GM12878 (cell line): ENCODE measurements around the gene NDUFB4.

Source experiments
- CEBPB ChIP-seq, 2 experiments: fragments of 150-350 bp in 1 of 2; IDR thresholded peaks; 2 replicates each; pipeline ENCODE4 v1.6.1; 2012 to 2014; ENCODE audit warnings: low read depth in 2 of 2, low read length in 2 of 2, borderline replicate concordance in 1 of 2, inconsistent platforms in 1 of 2
- CHD1 ChIP-seq: IDR thresholded peaks from 2 replicates; pipeline ENCODE4 v1.6.1; 2012; ENCODE audit warnings: low read depth, low read length, improper control_type of control experiment
- CTCF ChIP-seq, 3 experiments: IDR thresholded peaks in 2 of 3; conservative IDR thresholded peaks in 1 of 3; 2 replicates each; pipeline ENCODE4 v1.5.1; 2011; ENCODE audit warnings: low read depth in 3 of 3, low read length in 3 of 3, mild to moderate bottlenecking in 3 of 3, control low read depth in 2 of 3, moderate library complexity in 2 of 3, inconsistent platforms in 1 of 3, mixed read lengths in 1 of 3; ENCODE audit not compliant: control insufficient read depth in 2 of 3, insufficient read depth in 1 of 3; ENCODE audit errors: extremely low read depth in 1 of 3
- ELK1 ChIP-seq: IDR thresholded peaks from 2 replicates; pipeline ENCODE4 v1.6.1; 2012; ENCODE audit warnings: low read depth, low read length, improper control_type of control experiment
- EZH2 ChIP-seq: IDR thresholded peaks from 2 replicates; pipeline ENCODE4 v1.6.1; 2012; ENCODE audit warnings: low read depth, mild to moderate bottlenecking, control low read depth, inconsistent platforms, low read length, borderline replicate concordance; ENCODE audit not compliant: control insufficient read depth
- POLR2AphosphoS5 ChIP-seq: IDR thresholded peaks from 2 replicates; pipeline ENCODE4 v1.6.1; 2011; ENCODE audit warnings: mild to moderate bottlenecking, low read length, inconsistent platforms
- RAD21 ChIP-seq: IDR thresholded peaks from 2 replicates; pipeline ENCODE4 v1.6.1; 2011; ENCODE audit warnings: mild to moderate bottlenecking, low read depth, low read length, moderate library complexity; ENCODE audit not compliant: insufficient read depth
- RAD51 ChIP-seq: fragments of 450-650 bp; IDR thresholded peaks from 2 replicates; pipeline ENCODE4 v1.6.1; 2016; ENCODE audit warnings: moderate library complexity, mild to moderate bottlenecking, inconsistent platforms
- RELA ChIP-seq: fragments of 450-650 bp; IDR thresholded peaks from 2 replicates; pipeline ENCODE4 v1.8.0; 2014; ENCODE audit warnings: borderline replicate concordance; ENCODE audit not compliant: partially characterized antibody
- RFX5 ChIP-seq: IDR thresholded peaks from 2 replicates; pipeline ENCODE4 v1.6.1; 2011; ENCODE audit warnings: low read depth, low read length, improper control_type of control experiment
- TCF3 ChIP-seq: IDR thresholded peaks from 2 replicates; pipeline ENCODE4 v1.6.1; 2012; ENCODE audit warnings: low read depth, mild to moderate bottlenecking, low read length, borderline replicate concordance; ENCODE audit not compliant: insufficient read depth
- USF1 ChIP-seq: IDR thresholded peaks from 2 replicates; pipeline ENCODE4 v1.6.1; 2011; ENCODE audit warnings: borderline replicate concordance, low read depth, mild to moderate bottlenecking, moderate library complexity, mixed read lengths, low read length; ENCODE audit not compliant: insufficient read depth; ENCODE audit errors: extremely low read length
- TF ChIP-seq, protein P1 (sequence below): fragments of 450-650 bp; conservative IDR thresholded peaks from 2 replicates; pipeline ENCODE4 v1.6.1; 2017; ENCODE audit warnings: mild to moderate bottlenecking, moderate library complexity
- TF ChIP-seq, protein P2 (sequence below): fragments of 450-650 bp; IDR thresholded peaks from 2 replicates; pipeline ENCODE4 v1.6.1; 2017; ENCODE audit warnings: mild to moderate bottlenecking

DNA sequence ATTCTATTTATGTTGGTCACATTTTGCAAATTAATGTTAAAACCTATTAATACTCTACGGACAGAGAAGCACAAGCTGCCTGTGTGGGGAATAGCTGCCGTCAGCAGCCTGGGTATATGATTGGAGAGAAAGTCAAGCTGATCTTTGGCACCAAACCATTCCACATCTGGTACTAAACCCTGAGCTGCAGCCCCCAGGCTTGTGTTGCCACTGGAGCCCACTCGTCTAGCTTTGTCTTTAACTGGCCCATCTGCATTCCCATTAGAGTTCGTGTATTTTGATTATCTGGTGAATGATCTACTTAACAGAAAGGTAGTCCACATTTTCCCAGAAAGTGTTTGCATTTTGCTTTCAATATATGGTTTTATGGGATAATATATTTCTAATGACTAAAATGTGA, 5.4 kb downstream of the NDUFB4 start:
- TF ChIP-seq EZH2 (no peak), POLR2AphosphoS5 (no peak), USF1 (no peak), CHD1 (no peak), CTCF (IDR thresholded peaks at IDR 0.05 in 2 of 3, conservative IDR thresholded peaks at IDR 0.05 in 1 of 3; ENCODE audit: control insufficient read depth in 2 of 3, extremely low read depth in 1 of 3, insufficient read depth in 1 of 3, low read depth in 3 of 3, low read length in 3 of 3) (no peak), RELA (no peak), RAD51 (no peak), RFX5 (no peak), CEBPB (IDR thresholded peaks at IDR 0.05; ENCODE audit: borderline replicate concordance in 1 of 2, low read depth in 2 of 2, low read length in 2 of 2) (no peak), TCF3 (no peak), ELK1 (no peak), RAD21 (no peak)
- TF ChIP-seq, protein P1, sequence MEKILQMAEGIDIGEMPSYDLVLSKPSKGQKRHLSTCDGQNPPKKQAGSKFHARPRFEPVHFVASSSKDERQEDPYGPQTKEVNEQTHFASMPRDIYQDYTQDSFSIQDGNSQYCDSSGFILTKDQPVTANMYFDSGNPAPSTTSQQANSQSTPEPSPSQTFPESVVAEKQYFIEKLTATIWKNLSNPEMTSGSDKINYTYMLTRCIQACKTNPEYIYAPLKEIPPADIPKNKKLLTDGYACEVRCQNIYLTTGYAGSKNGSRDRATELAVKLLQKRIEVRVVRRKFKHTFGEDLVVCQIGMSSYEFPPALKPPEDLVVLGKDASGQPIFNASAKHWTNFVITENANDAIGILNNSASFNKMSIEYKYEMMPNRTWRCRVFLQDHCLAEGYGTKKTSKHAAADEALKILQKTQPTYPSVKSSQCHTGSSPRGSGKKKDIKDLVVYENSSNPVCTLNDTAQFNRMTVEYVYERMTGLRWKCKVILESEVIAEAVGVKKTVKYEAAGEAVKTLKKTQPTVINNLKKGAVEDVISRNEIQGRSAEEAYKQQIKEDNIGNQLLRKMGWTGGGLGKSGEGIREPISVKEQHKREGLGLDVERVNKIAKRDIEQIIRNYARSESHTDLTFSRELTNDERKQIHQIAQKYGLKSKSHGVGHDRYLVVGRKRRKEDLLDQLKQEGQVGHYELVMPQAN = no peak
- TF ChIP-seq, protein P2, sequence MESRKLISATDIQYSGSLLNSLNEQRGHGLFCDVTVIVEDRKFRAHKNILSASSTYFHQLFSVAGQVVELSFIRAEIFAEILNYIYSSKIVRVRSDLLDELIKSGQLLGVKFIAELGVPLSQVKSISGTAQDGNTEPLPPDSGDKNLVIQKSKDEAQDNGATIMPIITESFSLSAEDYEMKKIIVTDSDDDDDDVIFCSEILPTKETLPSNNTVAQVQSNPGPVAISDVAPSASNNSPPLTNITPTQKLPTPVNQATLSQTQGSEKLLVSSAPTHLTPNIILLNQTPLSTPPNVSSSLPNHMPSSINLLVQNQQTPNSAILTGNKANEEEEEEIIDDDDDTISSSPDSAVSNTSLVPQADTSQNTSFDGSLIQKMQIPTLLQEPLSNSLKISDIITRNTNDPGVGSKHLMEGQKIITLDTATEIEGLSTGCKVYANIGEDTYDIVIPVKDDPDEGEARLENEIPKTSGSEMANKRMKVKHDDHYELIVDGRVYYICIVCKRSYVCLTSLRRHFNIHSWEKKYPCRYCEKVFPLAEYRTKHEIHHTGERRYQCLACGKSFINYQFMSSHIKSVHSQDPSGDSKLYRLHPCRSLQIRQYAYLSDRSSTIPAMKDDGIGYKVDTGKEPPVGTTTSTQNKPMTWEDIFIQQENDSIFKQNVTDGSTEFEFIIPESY = no peak
